Measurements from ENCODE around the gene DIRAS1.

The DIRAS1 gene

DNA sequence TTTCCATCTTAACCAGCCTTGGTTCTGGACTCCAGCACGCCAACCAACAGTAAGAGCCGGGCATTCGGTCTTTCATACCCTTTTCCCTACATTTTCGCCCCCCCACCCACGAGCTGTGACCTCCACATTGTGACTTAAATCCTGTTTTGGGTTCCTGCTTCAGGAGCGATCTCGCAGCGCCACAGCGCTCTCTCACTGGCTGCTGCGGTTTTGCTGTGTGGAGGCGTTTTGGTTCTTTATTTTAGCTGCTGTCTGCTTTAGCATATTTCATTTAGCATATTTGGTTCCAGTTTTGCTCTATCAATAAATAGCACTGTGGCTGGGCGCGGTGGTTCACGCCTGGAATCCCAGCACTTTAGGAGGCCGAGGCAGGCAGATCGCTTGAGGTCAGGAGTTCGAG is 38.2 kb upstream of the DIRAS1 start:
- H3K9me3 Mint-ChIP-seq: no peaks in the 10 kb centered on the region
- H3K4me3 Mint-ChIP-seq: no peak overlapping the region
- no peaks in the 10 kb centered on the region for H3K4me1 Mint-ChIP-seq
- ATAC-seq: no peak
- H3K36me3 Mint-ChIP-seq: peaks cover 62% of the 10 kb centered on the region
- H3K27ac Mint-ChIP-seq: no peak overlapping the region
- H3K27me3 Mint-ChIP-seq: no peaks in the 10 kb centered on the region

DNA sequence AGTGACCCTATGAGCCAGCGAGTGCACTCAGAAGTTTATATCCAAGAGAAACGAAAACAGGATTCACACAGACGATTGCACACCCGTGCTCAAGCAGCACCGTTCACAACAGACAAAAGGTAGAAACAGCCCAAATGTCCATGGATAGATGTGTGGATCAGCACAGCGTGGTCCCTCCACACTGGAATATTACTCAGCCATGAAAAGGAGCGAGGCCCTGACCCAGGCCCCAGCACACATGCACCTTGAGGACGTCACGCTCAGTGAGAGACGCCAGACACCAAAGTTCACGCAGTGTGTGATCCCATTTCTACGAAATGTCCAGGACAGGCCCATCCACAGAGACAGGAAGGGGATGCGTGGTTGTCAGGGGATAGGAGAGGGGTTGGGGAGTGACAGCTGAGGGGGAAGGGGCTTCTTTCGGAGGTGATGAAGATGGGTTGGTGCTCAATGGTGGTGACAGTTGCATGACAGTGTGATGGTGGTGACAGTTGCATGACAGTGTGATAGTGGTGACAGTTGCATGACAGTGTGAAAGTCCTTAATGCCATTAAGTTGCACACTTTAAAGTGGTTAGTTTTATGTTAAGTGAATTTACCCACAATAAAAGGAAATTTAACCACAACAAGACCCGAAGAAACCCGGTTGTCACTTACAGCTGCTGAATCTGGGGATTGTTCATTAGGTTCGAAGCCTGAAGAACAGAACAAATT is 37.6 kb upstream of the DIRAS1 start:
- H3K4me1 Mint-ChIP-seq: no peaks in the 10 kb centered on the region
- no peaks in the 10 kb centered on the region for H3K27me3 Mint-ChIP-seq
- no peak for ATAC-seq
- no peak overlapping the region for H3K27ac Mint-ChIP-seq
- H3K9me3 Mint-ChIP-seq: no peaks in the 10 kb centered on the region
- H3K4me3 Mint-ChIP-seq: no peak overlapping the region
- H3K36me3 Mint-ChIP-seq: peaks cover 68% of the 10 kb centered on the region

DNA sequence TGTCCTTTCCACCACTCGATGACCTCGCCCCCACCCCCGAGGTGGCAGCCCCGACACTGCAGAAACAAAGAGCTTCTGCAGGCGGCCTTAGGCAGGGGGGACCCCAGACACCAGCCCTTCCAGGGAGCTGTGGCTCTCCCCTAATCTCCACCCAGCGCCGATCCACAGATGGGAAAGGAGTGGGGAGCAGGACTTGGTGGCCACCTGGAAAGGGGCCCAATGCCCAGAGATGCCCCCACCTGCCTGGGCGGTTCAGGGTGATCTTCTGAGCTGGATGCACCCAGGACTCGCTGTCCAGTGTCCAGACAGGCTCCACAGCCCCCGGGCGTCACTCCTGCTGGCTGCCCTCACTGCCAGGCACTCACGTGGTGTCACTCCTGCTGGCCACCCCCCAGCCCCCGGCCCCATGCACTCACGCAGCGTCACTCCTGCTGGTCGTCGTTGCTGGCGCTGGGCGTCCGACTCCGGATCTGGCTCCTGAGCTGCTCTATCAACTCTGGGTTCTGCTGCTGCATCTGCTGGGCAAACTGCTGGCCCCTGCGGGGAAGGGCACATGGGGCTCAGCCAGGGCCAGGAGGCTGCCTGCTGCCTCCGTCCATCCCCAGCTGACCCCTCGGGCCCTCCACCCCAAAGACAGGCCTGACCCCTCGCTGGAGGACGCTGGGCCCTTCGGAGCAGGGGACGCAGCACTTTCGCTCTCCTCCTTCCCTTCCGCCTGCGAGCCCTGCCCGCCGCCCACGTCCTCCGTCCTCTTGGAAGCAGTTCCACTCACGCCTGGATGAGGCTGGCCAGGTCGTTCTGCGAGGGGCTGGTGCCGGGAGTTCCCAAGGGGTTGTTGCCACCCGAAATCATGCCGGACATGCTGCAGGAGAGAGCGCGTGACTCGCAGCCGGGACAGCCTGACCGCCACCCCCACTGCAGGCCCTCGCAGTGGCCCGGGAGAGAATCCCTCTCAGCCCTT is 36.0 kb upstream of the DIRAS1 start:
- Mint-ChIP-seq H3K27ac (no peak overlapping the region), H3K4me1 (no peaks in the 10 kb centered on the region), H3K27me3 (no peaks in the 10 kb centered on the region), H3K36me3 (peaks cover 67% of the 10 kb centered on the region), H3K4me3 (no peak overlapping the region), H3K9me3 (no peaks in the 10 kb centered on the region)
- no peak for ATAC-seq

DNA sequence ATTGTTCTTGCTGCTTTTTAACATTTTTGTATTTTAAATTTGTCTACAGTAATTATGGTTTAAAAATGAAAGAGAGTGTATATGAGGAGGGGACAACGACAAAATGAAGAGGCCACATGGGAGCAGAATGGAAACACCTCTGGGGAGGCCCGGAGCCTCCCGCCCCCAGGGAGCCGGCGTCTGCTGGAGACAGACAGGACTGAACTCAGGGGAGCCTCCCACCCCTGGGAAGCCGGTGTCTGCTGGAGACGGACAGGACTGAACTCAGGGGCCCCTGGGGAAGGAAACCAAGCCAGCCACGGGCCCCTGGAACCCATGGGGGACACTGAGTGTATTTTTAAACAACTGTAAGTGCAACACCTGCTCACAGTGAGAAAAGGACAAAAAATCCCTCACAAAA is 35.3 kb upstream of the DIRAS1 start:
- H3K4me3 Mint-ChIP-seq: no peak overlapping the region
- no peak for ATAC-seq
- H3K27ac Mint-ChIP-seq: no peak overlapping the region
- H3K9me3 Mint-ChIP-seq: no peaks in the 10 kb centered on the region
- H3K27me3 Mint-ChIP-seq: no peaks in the 10 kb centered on the region
- peaks cover 63% of the 10 kb centered on the region for H3K36me3 Mint-ChIP-seq
- H3K4me1 Mint-ChIP-seq: no peaks in the 10 kb centered on the region

DNA sequence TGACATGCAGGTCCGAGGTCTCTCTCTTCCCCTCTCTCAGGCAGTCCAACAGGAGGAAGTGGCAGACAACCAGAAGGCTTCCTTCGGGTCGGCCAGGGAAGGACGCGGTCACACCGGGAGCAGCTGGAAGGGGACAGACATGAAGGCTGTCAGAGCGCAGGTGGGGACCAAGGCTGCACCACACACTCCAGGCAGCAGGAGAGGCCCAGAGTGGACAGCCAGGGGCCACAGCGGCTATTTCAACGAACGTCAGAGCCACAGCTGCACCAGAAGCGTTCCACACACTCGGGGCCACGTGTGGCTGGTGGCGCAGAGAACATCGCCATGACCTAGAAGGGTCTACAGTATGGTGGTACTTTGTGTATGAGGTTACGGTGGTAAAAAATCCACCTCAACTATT is 34.6 kb upstream of the DIRAS1 start:
- no peak for ATAC-seq
- H3K36me3 Mint-ChIP-seq: peaks cover 60% of the 10 kb centered on the region
- no peaks in the 10 kb centered on the region for H3K9me3 Mint-ChIP-seq
- no peak overlapping the region for H3K27ac Mint-ChIP-seq
- no peaks in the 10 kb centered on the region for H3K27me3 Mint-ChIP-seq
- no peaks in the 10 kb centered on the region for H3K4me1 Mint-ChIP-seq
- no peak overlapping the region for H3K4me3 Mint-ChIP-seq

DNA sequence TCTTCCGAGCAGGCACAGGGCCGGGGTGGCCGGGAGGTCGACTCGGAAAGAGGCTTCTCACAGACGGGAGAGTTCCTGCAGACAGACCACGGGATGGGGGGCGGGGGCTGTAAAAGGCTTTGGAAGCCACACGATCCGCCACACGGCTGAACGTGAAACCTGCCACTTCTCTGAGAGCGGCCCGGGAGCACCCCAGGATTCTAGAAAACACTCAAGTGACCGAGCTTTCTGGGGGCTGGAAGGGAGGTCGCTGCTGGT is 34.2 kb upstream of the DIRAS1 start:
- no peak for ATAC-seq
- Mint-ChIP-seq H3K9me3 (no peaks in the 10 kb centered on the region), H3K27ac (no peak overlapping the region), H3K27me3 (no peaks in the 10 kb centered on the region), H3K4me1 (no peaks in the 10 kb centered on the region), H3K4me3 (no peak overlapping the region), H3K36me3 (peaks cover 56% of the 10 kb centered on the region)

DNA sequence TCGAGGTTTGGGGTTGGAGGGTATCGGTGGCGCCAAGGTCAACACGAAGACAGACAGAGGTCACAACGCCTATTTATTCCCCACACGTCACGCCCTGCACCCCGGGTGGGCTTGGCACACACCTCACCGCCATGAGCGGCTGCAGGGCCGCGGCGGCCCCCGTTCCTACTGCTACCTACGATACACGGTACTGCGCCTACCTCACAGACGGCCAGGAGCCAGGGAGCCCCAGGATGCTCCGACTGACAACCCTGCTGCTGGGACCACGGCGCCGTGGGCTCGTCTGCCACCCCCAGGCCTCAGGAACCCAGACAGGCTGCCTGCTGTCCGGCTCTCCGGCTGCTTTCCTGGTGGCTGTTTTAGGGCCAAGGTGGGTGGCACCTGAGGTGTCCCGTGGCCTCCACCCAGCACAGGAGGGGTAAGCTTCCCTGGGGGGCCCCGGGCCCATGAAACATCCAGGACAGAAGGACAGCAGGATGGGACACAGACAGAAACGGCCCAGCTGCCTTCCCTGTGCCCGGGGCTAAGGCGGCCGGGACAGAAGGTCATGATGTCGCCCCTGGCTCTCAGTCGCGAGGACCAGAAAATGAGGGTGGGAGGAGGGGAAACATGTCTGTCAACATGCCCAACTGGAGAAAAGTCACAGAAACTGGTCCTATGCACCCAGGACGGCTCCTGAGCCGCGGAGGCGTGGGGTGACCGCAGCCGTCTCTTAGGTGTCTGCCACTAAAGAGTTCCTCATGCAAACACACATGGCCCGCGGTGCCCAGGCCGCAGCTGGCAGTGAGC is 33.7 kb upstream of the DIRAS1 start:
- Mint-ChIP-seq H3K36me3 (peaks cover 52% of the 10 kb centered on the region), H3K27ac (no peak overlapping the region), H3K27me3 (no peaks in the 10 kb centered on the region), H3K4me3 (no peak overlapping the region), H3K4me1 (no peaks in the 10 kb centered on the region), H3K9me3 (no peaks in the 10 kb centered on the region)
- ATAC-seq: no peak

DNA sequence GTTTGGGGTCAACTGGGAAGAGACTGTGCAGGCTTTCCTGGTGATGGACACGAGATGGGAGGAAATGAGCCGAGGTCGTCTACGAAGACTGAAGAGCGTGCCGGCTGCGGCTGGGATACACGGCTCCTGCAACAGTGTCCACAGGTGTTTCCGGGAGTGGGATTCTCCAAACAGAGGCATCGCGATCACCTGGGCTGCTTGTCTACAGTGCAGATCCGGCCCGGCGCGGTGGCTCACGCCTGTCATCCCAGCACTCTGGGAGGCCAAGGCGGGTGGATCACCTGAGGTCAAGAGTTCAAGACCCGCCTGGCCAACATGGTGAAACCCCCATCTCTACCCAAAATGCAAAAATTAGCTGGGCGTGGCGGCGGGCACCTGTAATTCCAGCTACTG is 30.3 kb upstream of the DIRAS1 start:
- Mint-ChIP-seq H3K27ac (no peak overlapping the region), H3K27me3 (no peaks in the 10 kb centered on the region), H3K9me3 (no peaks in the 10 kb centered on the region), H3K4me3 (no peak overlapping the region), H3K36me3 (peaks cover 29% of the 10 kb centered on the region), H3K4me1 (peaks cover 12% of the 10 kb centered on the region)
- ATAC-seq: no peak

DNA sequence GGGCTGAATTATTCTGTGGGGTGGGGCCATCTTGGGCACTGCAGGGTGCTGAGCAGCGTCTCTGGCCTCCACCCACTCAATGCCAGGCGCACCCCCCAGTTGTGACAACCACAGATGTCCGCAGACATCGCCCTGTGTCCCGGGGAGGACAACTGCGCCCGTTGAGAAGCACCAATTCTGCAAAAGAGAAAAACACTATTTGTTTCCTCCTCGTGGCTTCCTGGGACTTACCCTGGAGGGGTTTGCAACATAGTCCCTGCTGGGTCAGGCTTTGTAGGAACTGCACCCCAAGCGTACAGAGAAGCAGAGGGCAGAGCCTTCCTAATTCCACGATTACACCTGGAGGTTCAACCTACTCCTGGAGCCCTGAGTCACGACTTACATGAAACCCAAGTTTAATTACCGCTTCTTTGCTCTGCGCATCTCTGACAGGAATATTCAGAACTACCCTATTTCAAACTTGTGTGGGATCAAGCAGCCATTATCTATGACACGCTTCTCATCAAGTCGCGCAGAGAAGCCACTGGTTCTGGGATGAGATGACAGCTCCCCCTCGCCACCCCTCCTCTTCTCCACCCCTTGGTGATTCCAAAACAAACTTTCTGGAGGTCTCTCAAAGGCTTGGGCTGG is 29.8 kb upstream of the DIRAS1 start:
- Mint-ChIP-seq H3K27me3 (no peaks in the 10 kb centered on the region), H3K4me1 (peaks cover 12% of the 10 kb centered on the region), H3K27ac (no peak overlapping the region), H3K4me3 (no peak overlapping the region), H3K36me3 (peaks cover 24% of the 10 kb centered on the region), H3K9me3 (no peaks in the 10 kb centered on the region)
- ATAC-seq: no peak

DNA sequence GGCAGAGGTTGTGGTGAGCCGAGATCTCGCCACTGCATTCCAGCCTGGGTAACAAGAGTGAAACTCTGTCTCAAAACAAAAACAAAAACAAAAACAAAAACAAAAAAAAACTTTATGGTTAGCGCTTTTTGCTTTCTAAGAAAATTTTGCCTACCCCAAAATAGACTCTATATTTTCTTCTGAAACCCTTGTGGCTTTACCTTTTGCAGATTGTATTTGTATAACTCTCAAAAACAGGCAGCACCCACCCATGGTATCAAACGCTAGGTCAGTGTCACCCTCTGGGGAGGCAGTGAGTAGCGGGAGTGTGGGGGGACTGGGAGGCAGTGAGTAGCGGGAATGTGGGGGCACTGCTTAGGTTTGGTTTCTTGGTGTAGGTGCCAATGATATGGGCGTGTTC is 26.2 kb upstream of the DIRAS1 start:
- peaks cover 12% of the 10 kb centered on the region for H3K4me1 Mint-ChIP-seq
- H3K36me3 Mint-ChIP-seq: no peaks in the 10 kb centered on the region
- ATAC-seq: no peak
- H3K27me3 Mint-ChIP-seq: no peaks in the 10 kb centered on the region
- no peak overlapping the region for H3K4me3 Mint-ChIP-seq
- no peak overlapping the region for H3K27ac Mint-ChIP-seq
- H3K9me3 Mint-ChIP-seq: no peaks in the 10 kb centered on the region

DNA sequence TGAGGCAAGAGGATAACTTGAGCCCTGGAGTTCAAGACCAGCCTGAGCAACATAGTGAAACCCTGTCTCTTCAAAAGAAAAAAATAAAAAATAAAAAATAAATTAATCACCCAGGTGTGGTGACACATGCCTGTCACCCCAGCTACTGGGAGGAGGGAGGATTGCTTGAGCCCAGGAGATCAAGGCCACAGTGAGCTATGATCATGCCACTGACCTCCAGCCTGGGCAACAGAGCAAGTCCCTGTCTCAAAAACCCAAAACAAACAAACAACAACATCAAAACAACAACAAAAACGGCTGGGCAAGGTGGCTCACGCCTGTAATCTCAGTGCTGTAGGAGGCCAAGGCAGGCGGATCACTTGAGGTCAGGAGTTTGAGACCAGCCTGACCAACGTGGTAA is 22.9 kb upstream of the DIRAS1 start:
- Mint-ChIP-seq H3K27ac (no peak overlapping the region), H3K4me3 (no peak overlapping the region), H3K4me1 (peaks cover 23% of the 10 kb centered on the region), H3K27me3 (no peaks in the 10 kb centered on the region), H3K9me3 (no peaks in the 10 kb centered on the region), H3K36me3 (no peaks in the 10 kb centered on the region)
- ATAC-seq: no peak

DNA sequence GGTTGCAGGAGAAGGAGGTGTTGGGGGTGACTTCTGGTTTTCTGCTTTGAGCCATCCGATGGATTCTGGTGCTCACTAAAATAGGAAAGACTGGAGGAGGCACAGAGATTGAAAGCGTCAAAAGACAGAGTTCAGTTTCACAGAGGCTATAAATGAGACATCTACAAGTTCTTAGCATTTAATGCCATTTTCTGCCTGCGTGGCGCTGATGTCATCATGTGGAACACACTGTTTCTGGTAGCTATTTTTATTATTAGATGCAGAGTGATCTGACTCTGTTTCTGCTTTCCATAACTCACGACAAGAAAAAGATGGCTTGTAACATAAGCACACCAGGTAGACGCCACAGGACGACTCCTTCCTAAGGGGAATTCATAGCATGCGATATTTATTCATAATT is 21.9 kb upstream of the DIRAS1 start:
- H3K27me3 Mint-ChIP-seq: no peaks in the 10 kb centered on the region
- no peak overlapping the region for H3K4me3 Mint-ChIP-seq
- peaks cover 30% of the 10 kb centered on the region for H3K4me1 Mint-ChIP-seq
- no peak for ATAC-seq
- H3K36me3 Mint-ChIP-seq: no peaks in the 10 kb centered on the region
- no peaks in the 10 kb centered on the region for H3K9me3 Mint-ChIP-seq
- H3K27ac Mint-ChIP-seq: no peak overlapping the region

DNA sequence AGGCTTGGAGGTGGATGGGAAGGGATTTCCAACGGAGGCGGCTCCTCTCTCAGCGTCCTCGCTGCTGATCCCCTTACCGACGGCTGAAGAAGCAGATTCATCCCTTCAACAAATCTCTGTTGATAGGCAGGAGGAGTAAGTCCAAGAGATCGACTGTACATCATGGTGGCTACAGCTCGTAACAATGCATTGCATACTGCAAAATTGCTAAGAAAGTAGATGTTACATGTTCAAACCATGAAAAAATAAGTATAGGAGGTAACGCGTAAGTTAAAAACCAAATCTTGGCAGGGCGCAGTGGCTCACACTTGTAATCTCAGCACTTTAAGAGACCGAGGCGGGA is 19.1 kb upstream of the DIRAS1 start:
- no peaks in the 10 kb centered on the region for H3K9me3 Mint-ChIP-seq

DNA sequence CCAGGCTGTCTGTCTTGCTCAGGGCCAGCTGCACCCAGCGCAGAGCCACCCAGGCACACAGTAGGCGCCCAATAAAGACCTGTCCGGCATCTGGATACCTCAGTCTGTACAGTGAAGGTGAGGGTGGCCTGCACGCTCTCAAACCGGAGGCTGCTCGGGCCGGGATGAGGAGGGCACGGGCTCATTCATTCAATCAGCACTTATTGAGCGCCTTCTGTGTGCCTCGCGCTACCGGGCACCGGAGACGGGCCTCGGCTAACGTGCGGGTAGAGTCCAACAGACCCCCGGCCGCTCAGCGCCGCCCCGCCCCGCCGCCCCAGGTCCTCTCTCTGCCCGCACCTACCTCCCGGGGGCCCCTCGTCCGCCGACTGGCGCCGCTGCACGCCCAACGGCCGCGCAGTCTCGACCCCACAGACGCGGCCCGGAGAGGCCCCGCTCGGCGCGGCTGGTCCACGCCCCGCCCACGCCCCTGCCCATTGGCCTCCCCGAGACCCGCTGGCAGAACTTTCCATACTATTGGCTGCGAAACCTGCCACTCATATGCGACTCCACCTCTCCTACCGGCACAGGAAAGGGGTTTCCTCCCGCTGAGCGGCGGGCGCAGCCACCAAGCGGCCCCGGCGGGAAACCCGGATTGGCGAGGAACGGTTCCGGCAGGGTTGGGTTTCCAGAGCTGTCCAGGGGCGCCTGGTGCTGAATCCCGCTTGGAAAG is 18.6 kb upstream of the DIRAS1 start, which contains the start of gene SLC39A3:
Gene SLC39A3, minus strand, starts transcription at position 416 of the 712 bp plus-strand sequence. CDS start 2,760 bp downstream, outside the sequence.
- no peaks in the 10 kb centered on the region for H3K9me3 Mint-ChIP-seq
- peak within 1 kb of the TSS; percentile 82 for H3K4me3 Mint-ChIP-seq
- no peaks in the 10 kb centered on the region for H3K27me3 Mint-ChIP-seq
- ATAC-seq: peak; percentile 99
- H3K4me1 Mint-ChIP-seq: peaks cover 38% of the 10 kb centered on the region
- H3K27ac Mint-ChIP-seq: peak within 1 kb of the TSS; percentile 79
- peaks cover 28% of the 10 kb centered on the region for H3K36me3 Mint-ChIP-seq

More for the DNA sequence above, 19.1 kb upstream of the DIRAS1 start:
- Mint-ChIP-seq H3K4me1 (peaks cover 33% of the 10 kb centered on the region), H3K27ac (peak overlapping the region; percentile 79), H3K4me3 (peak overlapping the region; percentile 82), H3K27me3 (no peaks in the 10 kb centered on the region), H3K36me3 (peaks cover 23% of the 10 kb centered on the region)
- no peak for ATAC-seq
